Testis (tissue), 3 donors: ENCODE data around the gene KCNQ1. TPM values are rescaled to one million over a fixed set of nuclear protein-coding genes. Genes with fewer than 3 reads are reported as not detected.

ENCODE experiments used
- DNase-seq: peaks from one replicate; pipeline ENCODE4 v3.0.0-alpha.2; 2019
- H3K27ac ChIP-seq, 2 donors: fragments of 200-600 bp; sonication (generic); one replicate each; pipeline ENCODE4 v1.5.1; 2019
- H3K27me3 ChIP-seq: fragments of 200-600 bp; sonication (generic); one replicate; pipeline ENCODE4 v1.5.1; 2019
- H3K36me3 ChIP-seq: fragments of 200-600 bp; sonication (generic); one replicate; pipeline ENCODE4 v1.5.1; 2017; ENCODE audit warnings: low read depth; ENCODE audit errors: missing control alignments
- H3K4me1 ChIP-seq: fragments of 200-600 bp; sonication (generic); one replicate; pipeline ENCODE4 v1.5.1; 2019
- H3K4me3 ChIP-seq, 2 donors: fragments of 200-600 bp; sonication (generic); one replicate each; pipeline ENCODE4 v1.5.1; 2017 to 2019
- H3K9me3 ChIP-seq: fragments of 200-600 bp; sonication (generic); one replicate; pipeline ENCODE4 v1.5.1; 2017
- POLR2A ChIP-seq: fragments of 450-650 bp; IDR thresholded peaks from one replicate; pipeline ENCODE4 v1.6.1; 2017; ENCODE audit warnings: antibody characterized with exemption, mild to moderate bottlenecking, moderate library complexity
- WGBS, 2 donors: methylation state at CpG; one replicate each; pipeline ENCODE4 v1.1.5; 2018; 5-methylcytosine and 5-hydroxymethylcytosine counted together
- intact Hi-C: fragments of 100-400 bp; cut with DNase I; formaldehyde crosslinking; loops from one replicate; pipeline ENCODE4 v1.15.1; 2023; ENCODE audit warnings: low total_unique reads
- polyA plus RNA-seq: library from polyadenylated mRNA; stranded (reverse); fragments of 350-450 nt; fragmentation: Illumina TruSeq; extraction: RNeasy Lipid Tissue Mini Kit (QIAGEN cat#74804); gene quantifications from one replicate; pipeline ENCODE4 v1.2.3, GENCODE V29; 2014; ENCODE audit warnings: low read depth, low replicate concordance; ENCODE audit not compliant: insufficient read depth
- total RNA-seq, 2 donors: library from RNA; depleted of rRNA; stranded (reverse); fragments of >200 nt; gene quantifications; one replicate each; pipeline ENCODE4 v1.2.3, GENCODE V29; 2016
- TF ChIP-seq, protein P1 (sequence below), 3 experiments: fragments of 450-650 bp in 2 of 3; fragments of 200-600 bp in 1 of 3; sonication (generic) in 1 of 3; IDR thresholded peaks; one replicate each; pipeline ENCODE4 v1.5.1; 2016 to 2019; ENCODE audit warnings: antibody characterized with exemption in 3 of 3, mild to moderate bottlenecking in 2 of 3, moderate library complexity in 1 of 3

KCNQ1 gene
- total and polyA plus RNA-seq, 3 donors from 2014 or later, result 6.0 to 24.2 (median 12.8) TPM

GRCh38 chr11:2838091-2838490 is 393.3 kb downstream of the KCNQ1 start:
- WGBS, 2 donors, result 70 to 77% methylated on average over 11 of the region's 11 CpGs
- Histone ChIP-seq H3K27ac (no peak overlapping the region), H3K4me3 (no peak overlapping the region), H3K27me3 (no peaks in the 10 kb centered on the region), H3K9me3 (no peaks in the 10 kb centered on the region), H3K4me1 (peaks cover 3% of the 10 kb centered on the region), H3K36me3 (no peaks in the 10 kb centered on the region)
- TF ChIP-seq, protein P1, sequence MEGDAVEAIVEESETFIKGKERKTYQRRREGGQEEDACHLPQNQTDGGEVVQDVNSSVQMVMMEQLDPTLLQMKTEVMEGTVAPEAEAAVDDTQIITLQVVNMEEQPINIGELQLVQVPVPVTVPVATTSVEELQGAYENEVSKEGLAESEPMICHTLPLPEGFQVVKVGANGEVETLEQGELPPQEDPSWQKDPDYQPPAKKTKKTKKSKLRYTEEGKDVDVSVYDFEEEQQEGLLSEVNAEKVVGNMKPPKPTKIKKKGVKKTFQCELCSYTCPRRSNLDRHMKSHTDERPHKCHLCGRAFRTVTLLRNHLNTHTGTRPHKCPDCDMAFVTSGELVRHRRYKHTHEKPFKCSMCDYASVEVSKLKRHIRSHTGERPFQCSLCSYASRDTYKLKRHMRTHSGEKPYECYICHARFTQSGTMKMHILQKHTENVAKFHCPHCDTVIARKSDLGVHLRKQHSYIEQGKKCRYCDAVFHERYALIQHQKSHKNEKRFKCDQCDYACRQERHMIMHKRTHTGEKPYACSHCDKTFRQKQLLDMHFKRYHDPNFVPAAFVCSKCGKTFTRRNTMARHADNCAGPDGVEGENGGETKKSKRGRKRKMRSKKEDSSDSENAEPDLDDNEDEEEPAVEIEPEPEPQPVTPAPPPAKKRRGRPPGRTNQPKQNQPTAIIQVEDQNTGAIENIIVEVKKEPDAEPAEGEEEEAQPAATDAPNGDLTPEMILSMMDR (IDR thresholded peaks at IDR 0.05), result no peak
- TF ChIP-seq POLR2A, result no peak
- no peak for DNase-seq
- intact Hi-C loops, result no loop called here

GRCh38 chr11:2838676-2839294 is 394.0 kb downstream of the KCNQ1 start:
- WGBS, 2 donors, result 90 to 92% methylated on average over 12 to 25 of the region's 25 CpGs
- H3K36me3 ChIP-seq, result no peaks in the 10 kb centered on the region

GRCh38 chr11:2839395-2839943 is 394.7 kb downstream of the KCNQ1 start:
- TF ChIP-seq, protein P1 (IDR thresholded peaks at IDR 0.05), result no peak
- no peak for TF ChIP-seq POLR2A
- intact Hi-C loops, result no loop called here
- Histone ChIP-seq H3K27ac (no peak overlapping the region), H3K4me1 (peaks cover 3% of the 10 kb centered on the region), H3K36me3 (no peaks in the 10 kb centered on the region), H3K4me3 (no peak overlapping the region), H3K9me3 (no peaks in the 10 kb centered on the region), H3K27me3 (no peaks in the 10 kb centered on the region)
- DNase-seq, result no peak
- WGBS, 2 donors, result 85 to 88% methylated on average over 20 to 23 of the region's 23 CpGs

More at GRCh38 chr11:2838676-2839294, 394.0 kb downstream of the KCNQ1 start:
- DNase-seq, result no peak
- Histone ChIP-seq H3K27me3 (no peaks in the 10 kb centered on the region), H3K4me1 (peaks cover 3% of the 10 kb centered on the region), H3K27ac (no peak overlapping the region), H3K4me3 (no peak overlapping the region), H3K9me3 (no peaks in the 10 kb centered on the region)
- intact Hi-C loops, result no loop called here
- TF ChIP-seq, protein P1 (IDR thresholded peaks at IDR 0.05), result no peak
- TF ChIP-seq POLR2A, result no peak

GRCh38 chr11:2841411-2842190 is 396.8 kb downstream of the KCNQ1 start:
- intact Hi-C loops, result no loop called here
- no peak overlapping the region for H3K27ac ChIP-seq
- 91 to 94% methylated on average over 11 to 26 of the region's 26 CpGs for WGBS, 2 donors
- H3K4me3 ChIP-seq, result no peak overlapping the region
- no peak for DNase-seq
- peaks cover 3% of the 10 kb centered on the region for H3K4me1 ChIP-seq
- H3K9me3 ChIP-seq, result no peaks in the 10 kb centered on the region
- no peaks in the 10 kb centered on the region for H3K36me3 ChIP-seq
- H3K27me3 ChIP-seq, result no peaks in the 10 kb centered on the region
- TF ChIP-seq, protein P1 (IDR thresholded peaks at IDR 0.05), result no peak
- no peak for TF ChIP-seq POLR2A
